ENCODE results near the gene ANKRD44.

The ANKRD44 gene

GRCh38 chr2:196971574-196972279, 338.9 kb downstream of the ANKRD44 start:
- no peak for DNase-seq

GRCh38 chr2:196970099-196970498, 340.5 kb downstream of the ANKRD44 start:
- DNase-seq = no peak

GRCh38 chr2:196968516-196968915, 342.1 kb downstream of the ANKRD44 start:
- no peak for DNase-seq

GRCh38 chr2:196967775-196968174, 342.8 kb downstream of the ANKRD44 start:
- DNase-seq = no peak

- no peak for DNase-seq
Observed at GRCh38 chr2:196967116-196967515, 343.5 kb downstream of the ANKRD44 start.

GRCh38 chr2:196966061-196966460, 344.5 kb downstream of the ANKRD44 start:
- DNase-seq = no peak

- no peak for DNase-seq
Observed at GRCh38 chr2:196965651-196966050, 344.9 kb downstream of the ANKRD44 start.

GRCh38 chr2:196963961-196964360, 346.6 kb downstream of the ANKRD44 start:
- no peak for DNase-seq

GRCh38 chr2:196963043-196963442, 347.5 kb downstream of the ANKRD44 start:
- DNase-seq = no peak

- DNase-seq = no peak
Observed at GRCh38 chr2:196962325-196962724, 348.3 kb downstream of the ANKRD44 start.

GRCh38 chr2:196961889-196962288, 348.7 kb downstream of the ANKRD44 start:
- DNase-seq = no peak

- DNase-seq = no peak
Observed at GRCh38 chr2:196959734-196960338, 350.7 kb downstream of the ANKRD44 start.

GRCh38 chr2:196959281-196959680, 351.3 kb downstream of the ANKRD44 start:
- DNase-seq = no peak

GRCh38 chr2:196957881-196958525, 352.6 kb downstream of the ANKRD44 start:
- no peak for DNase-seq

GRCh38 chr2:196957442-196957841, 353.1 kb downstream of the ANKRD44 start:
- no peak for DNase-seq

GRCh38 chr2:196956069-196956468, 354.5 kb downstream of the ANKRD44 start:
- no peak for DNase-seq

- no peak for DNase-seq
Observed at GRCh38 chr2:196955036-196955435, 355.5 kb downstream of the ANKRD44 start.

GRCh38 chr2:196954001-196954400, 356.6 kb downstream of the ANKRD44 start:
- no peak for DNase-seq

GRCh38 chr2:196952936-196953335, 357.6 kb downstream of the ANKRD44 start:
- DNase-seq = no peak

- DNase-seq = no peak
Observed at GRCh38 chr2:196951973-196952372, 358.6 kb downstream of the ANKRD44 start.

GRCh38 chr2:196949116-196949515, 361.5 kb downstream of the ANKRD44 start:
- no peak for DNase-seq

GRCh38 chr2:196944570-196944969, 366.0 kb downstream of the ANKRD44 start:
- no peak for DNase-seq

- DNase-seq = no peak
Observed at GRCh38 chr2:196941398-196942078, 369.0 kb downstream of the ANKRD44 start.

- no peak for DNase-seq
Observed at GRCh38 chr2:196939371-196939770, 371.2 kb downstream of the ANKRD44 start.
